HCT116 (cell line): ENCODE data around the gene MAML3. TPM values are rescaled to one million over a fixed set of nuclear protein-coding genes. Genes with fewer than 3 reads are reported as not detected.

Experiments
- ATAC-seq: fragments of 200-7000 bp; cut with Tn5 transposase; 2 replicates; pipeline ENCODE4 v1.9.1; 2020; ENCODE audit warnings: mild to moderate bottlenecking, moderate library complexity
- BruUV-seq: library from RNA; stranded (reverse); fragments of 400-500 nt; replicated peaks from 2 replicates; lab custom pipeline; 2021; lab: Mats Ljungman, UMichigan
- CTCF ChIA-PET: fragments of 300-600 bp; sonication (Branson Sonifier 250); formaldehyde crosslinking; loops from one replicate; lab custom pipeline; 2021; ENCODE audit warnings: antibody characterized with exemption; lab: Charles Lee
- POLR2A ChIA-PET: fragments of 300-600, 350-600 bp; sonication (Branson Sonifier 250); formaldehyde crosslinking; loops from one replicate; lab custom pipeline; 2021; ENCODE audit warnings: antibody characterized with exemption; lab: Charles Lee
- RAD21 ChIA-PET, 2 experiments: fragments of 300-600 bp; sonication (Branson Sonifier 250); formaldehyde crosslinking; loops; one replicate each; lab custom pipeline; 2023; ENCODE audit warnings: low total read pairs in 2 of 2; ENCODE audit not compliant: uncharacterized antibody in 2 of 2, unreplicated experiment in 2 of 2, low non-redundant PET in 1 of 2; lab: Charles Lee
- DNase-seq: peaks from one replicate; pipeline ENCODE4 v3.0.0-alpha.2; 2010; ENCODE audit warnings: low read depth, low spot score
- H2AFZ ChIP-seq: fragments of 200-600 bp; shearing (Covaris generic), sonication (generic); 2 replicates; pipeline ENCODE4 v1.6.1; 2017; ENCODE audit warnings: low read depth, mixed run types, mixed read lengths, antibody characterized with exemption, low read length; ENCODE audit not compliant: poor library complexity, severe bottlenecking
- H3K27ac ChIP-seq: 2 replicates; pipeline ENCODE4 v1.5.1; 2012; ENCODE audit warnings: low read depth, low read length
- H3K27me3 ChIP-seq: fragments of 200-600 bp; sonication (generic); 2 replicates; pipeline ENCODE4 v1.6.1; 2016; ENCODE audit warnings: mixed run types, low read length, mixed read lengths; ENCODE audit not compliant: insufficient read depth
- H3K36me3 ChIP-seq, 2 experiments: fragments of 200-500 bp in 1 of 2; fragments of 200-600 bp in 1 of 2; sonication (Bioruptor generic) in 1 of 2; sonication (generic) in 1 of 2; 2 replicates each; pipeline versions ENCODE4 v1.5.1 to v1.6.1; 2014 to 2016; ENCODE audit warnings: low read length in 2 of 2, inconsistent platforms in 1 of 2, mixed read lengths in 1 of 2, mixed run types in 1 of 2; ENCODE audit not compliant: insufficient read depth in 2 of 2, control insufficient read depth in 1 of 2
- H3K4me1 ChIP-seq, 2 experiments: fragments of 200-600 bp in 1 of 2; sonication (generic) in 1 of 2; 2 replicates each; pipeline versions ENCODE4 v1.5.1 to v1.6.1; 2012 to 2017; ENCODE audit warnings: low read length in 2 of 2, inconsistent platforms in 1 of 2, mild to moderate bottlenecking in 1 of 2, mixed read lengths in 1 of 2, mixed run types in 1 of 2, moderate library complexity in 1 of 2; ENCODE audit not compliant: insufficient read depth in 2 of 2, control insufficient read depth in 1 of 2
- H3K4me2 ChIP-seq: fragments of 200-600 bp; sonication (generic); 2 replicates; pipeline ENCODE4 v1.6.1; 2017; ENCODE audit warnings: mixed run types, low read length, mixed read lengths
- H3K4me3 ChIP-seq, 2 experiments: fragments of 200-600 bp in 1 of 2; sonication (generic) in 1 of 2; replicated peaks in 1 of 2; 2 replicates each; pipeline ENCODE4 v1.5.1; 2011 to 2016; ENCODE audit warnings: low read length in 2 of 2, control low read depth in 1 of 2, low read depth in 1 of 2, mild to moderate bottlenecking in 1 of 2, mixed read lengths in 1 of 2, mixed run types in 1 of 2
- H3K79me2 ChIP-seq: fragments of 200-600 bp; sonication (generic); 2 replicates; pipeline ENCODE4 v1.6.1; 2017; ENCODE audit warnings: mild to moderate bottlenecking, mixed run types, low read length, moderate library complexity, mixed read lengths; ENCODE audit not compliant: insufficient read depth
- H3K9ac ChIP-seq: fragments of 200-600 bp; sonication (generic); 2 replicates; pipeline ENCODE4 v1.6.1; 2016; ENCODE audit warnings: low read length, mixed read lengths
- H3K9me2 ChIP-seq: fragments of 200-600 bp; sonication (generic), shearing (Covaris generic); 2 replicates; pipeline ENCODE4 v1.6.1; 2017; ENCODE audit warnings: mixed run types, mild to moderate bottlenecking, moderate library complexity; ENCODE audit not compliant: insufficient read depth
- H3K9me3 ChIP-seq, 2 experiments: fragments of 200-500 bp in 1 of 2; fragments of 200-600 bp in 1 of 2; sonication (Bioruptor generic) in 1 of 2; sonication (generic) in 1 of 2; 2 replicates each; pipeline ENCODE4 v1.6.1; 2014 to 2017; ENCODE audit warnings: low read length in 2 of 2, mixed read lengths in 2 of 2, inconsistent platforms in 1 of 2, low read depth in 1 of 2, mild to moderate bottlenecking in 1 of 2, mixed run types in 1 of 2, moderate library complexity in 1 of 2; ENCODE audit not compliant: control insufficient read depth in 1 of 2, insufficient read depth in 1 of 2
- H4K20me1 ChIP-seq: fragments of 200-600 bp; sonication (generic), shearing (Covaris generic); 2 replicates; pipeline ENCODE4 v1.6.1; 2017; ENCODE audit warnings: mixed run types, mild to moderate bottlenecking, moderate library complexity; ENCODE audit not compliant: insufficient read depth
- ATF3 ChIP-seq: IDR thresholded peaks from 2 replicates; pipeline ENCODE4 v1.6.1; 2012
- CTCF ChIP-seq, 3 experiments: fragments of 200-600 bp in 1 of 3; sonication (generic) in 1 of 3; IDR thresholded peaks in 2 of 3; conservative IDR thresholded peaks in 1 of 3; 2 replicates each; pipeline ENCODE4 v1.5.1; 2012 to 2017; ENCODE audit warnings: low read depth in 2 of 3, low read length in 2 of 3, antibody characterized with exemption in 1 of 3, borderline replicate concordance in 1 of 3, control low read depth in 1 of 3, mild to moderate bottlenecking in 1 of 3, mixed read lengths in 1 of 3, mixed run types in 1 of 3, moderate library complexity in 1 of 3; ENCODE audit not compliant: insufficient read depth in 1 of 3
- EGR1 ChIP-seq: IDR thresholded peaks from 2 replicates; pipeline ENCODE4 v1.6.1; 2012; ENCODE audit warnings: low read depth
- ELF1 ChIP-seq: IDR thresholded peaks from 2 replicates; pipeline ENCODE4 v1.6.1; 2012; ENCODE audit warnings: low read depth, borderline replicate concordance
- EZH2 ChIP-seq: fragments of 200-600 bp; sonication (generic); IDR thresholded peaks from 2 replicates; pipeline ENCODE4 v1.6.1; 2017; ENCODE audit warnings: antibody characterized with exemption, mixed run types
- EZH2phosphoT487 ChIP-seq: fragments of 200-600 bp; IDR thresholded peaks from 2 replicates; pipeline ENCODE4 v1.6.1; 2018; ENCODE audit warnings: antibody characterized with exemption, borderline replicate concordance
- FOSL1 ChIP-seq: IDR thresholded peaks from 2 replicates; pipeline ENCODE4 v1.6.1; 2012; ENCODE audit warnings: low read depth
- POLR2A ChIP-seq: IDR thresholded peaks from 2 replicates; pipeline ENCODE4 v1.7.0; 2011; ENCODE audit warnings: borderline replicate concordance; ENCODE audit not compliant: insufficient read depth, insufficient read length; ENCODE audit errors: extremely low read depth
- REST ChIP-seq: IDR thresholded peaks from 2 replicates; pipeline ENCODE4 v1.6.1; 2012; ENCODE audit warnings: low read depth
- SIN3A ChIP-seq: IDR thresholded peaks from 2 replicates; pipeline ENCODE4 v1.6.1; 2012; ENCODE audit warnings: low read depth
- SP1 ChIP-seq: IDR thresholded peaks from 2 replicates; pipeline ENCODE4 v1.6.1; 2012; ENCODE audit warnings: low read depth
- TCF7L2 ChIP-seq: IDR thresholded peaks from 2 replicates; pipeline ENCODE4 v1.7.0; 2011; ENCODE audit warnings: borderline replicate concordance, inconsistent platforms; ENCODE audit not compliant: insufficient read depth, insufficient read length; ENCODE audit errors: extremely low read depth
- YY1 ChIP-seq: IDR thresholded peaks from 2 replicates; pipeline ENCODE4 v1.6.1; 2011; ENCODE audit warnings: low read length, low read depth, moderate library complexity, mild to moderate bottlenecking; ENCODE audit not compliant: insufficient replicate concordance; ENCODE audit errors: extremely low read depth
- ZBTB33 ChIP-seq: IDR thresholded peaks from 2 replicates; pipeline ENCODE4 v1.6.1; 2011; ENCODE audit warnings: mild to moderate bottlenecking, low read length, moderate library complexity; ENCODE audit not compliant: insufficient replicate concordance; ENCODE audit errors: extremely low read depth
- ZFX ChIP-seq: fragments of 450-650 bp; IDR thresholded peaks from 2 replicates; pipeline ENCODE4 v1.6.1; 2017
- intact Hi-C: fragments of 100-400 bp; cut with micrococcal nuclease; formaldehyde crosslinking; loops from 2 replicates; pipeline ENCODE4 v1.10.0; 2022
- total RNA-seq: library from RNA; stranded (reverse); gene quantifications from one replicate; pipeline ENCODE4 v1.2.1, GENCODE V29; 2021; ENCODE audit not compliant: unreplicated experiment

Gene MAML3
- total RNA-seq, 1 experiment from 2014 or later, result 3.1 TPM

GRCh38 chr4:139769364-139769763 is 384.6 kb downstream of the MAML3 start:
- Histone ChIP-seq H3K4me3 (no peak overlapping the region), H3K4me2 (no peak overlapping the region), H3K4me1 (no peaks in the 10 kb centered on the region), H3K9me2 (no peaks in the 10 kb centered on the region), H2AFZ (no peak overlapping the region), H3K36me3 (no peaks in the 10 kb centered on the region), H3K79me2 (no peaks in the 10 kb centered on the region), H3K27me3 (no peaks in the 10 kb centered on the region), H3K27ac (no peak overlapping the region), H4K20me1 (no peaks in the 10 kb centered on the region), H3K9me3 (no peaks in the 10 kb centered on the region), H3K9ac (no peak overlapping the region)
- ChIA-PET RAD21 (interaction anchor here in 1 of 2 experiments (0.5 kb wide), 1 partner anchor 124 kb away, joined by 3 read pairs; no protein-coding TSS in a partner anchor), POLR2A (no interaction called here), CTCF (no interaction called here)
- TF ChIP-seq EGR1, result no peak
- no peak for TF ChIP-seq CTCF (IDR thresholded peaks at IDR 0.05 in 2 of 3, conservative IDR thresholded peaks at IDR 0.05 in 1 of 3; ENCODE audit: borderline replicate concordance in 1 of 3, insufficient read depth in 1 of 3, low read depth in 2 of 3, low read length in 2 of 3)
- no peak for TF ChIP-seq ELF1
- TF ChIP-seq SP1, result no peak
- no peak for TF ChIP-seq SIN3A
- TF ChIP-seq EZH2, result no peak
- TF ChIP-seq FOSL1, result no peak
- no peak for TF ChIP-seq ZBTB33
- no peak for TF ChIP-seq ZFX
- TF ChIP-seq POLR2A, result no peak
- TF ChIP-seq ATF3, result no peak
- no peak for TF ChIP-seq YY1
- no peak for TF ChIP-seq TCF7L2
- TF ChIP-seq EZH2phosphoT487, result no peak
- no peak for TF ChIP-seq REST
- DNase-seq (no peak), ATAC-seq (no peak)
- intact Hi-C loops, result no loop called here
- BruUV-seq, result no TSS peak
